ENCODE results near the gene DUSP5. TPM values are rescaled to one million over a fixed set of nuclear protein-coding genes. Genes with fewer than 3 reads are reported as not detected.

DUSP5 gene
- total RNA-seq, 1 donor from 2014 or later, result 8.7 TPM

GRCh38 chr10:110474017-110474416 is 23.7 kb upstream of the DUSP5 start:
- no peak overlapping the region for H3K4me3 Mint-ChIP-seq (ENCODE audit: unreplicated experiment)
- H3K27ac Mint-ChIP-seq (ENCODE audit: unreplicated experiment), result no peak overlapping the region
- no peaks in the 10 kb centered on the region for H3K27me3 Mint-ChIP-seq (ENCODE audit: low read depth)
- H3K4me1 Mint-ChIP-seq (ENCODE audit: low read depth), result peaks cover 8% of the 10 kb centered on the region
- TF ChIP-seq CTCF (IDR thresholded peaks at IDR 0.05), result no peak
- peaks cover 3% of the 10 kb centered on the region for H3K36me3 Mint-ChIP-seq (ENCODE audit: low read depth)
- H3K9me3 Mint-ChIP-seq (ENCODE audit: low read depth), result peaks cover 3% of the 10 kb centered on the region
- DNase-seq (ENCODE audit: low spot score), result no peak

DNA sequence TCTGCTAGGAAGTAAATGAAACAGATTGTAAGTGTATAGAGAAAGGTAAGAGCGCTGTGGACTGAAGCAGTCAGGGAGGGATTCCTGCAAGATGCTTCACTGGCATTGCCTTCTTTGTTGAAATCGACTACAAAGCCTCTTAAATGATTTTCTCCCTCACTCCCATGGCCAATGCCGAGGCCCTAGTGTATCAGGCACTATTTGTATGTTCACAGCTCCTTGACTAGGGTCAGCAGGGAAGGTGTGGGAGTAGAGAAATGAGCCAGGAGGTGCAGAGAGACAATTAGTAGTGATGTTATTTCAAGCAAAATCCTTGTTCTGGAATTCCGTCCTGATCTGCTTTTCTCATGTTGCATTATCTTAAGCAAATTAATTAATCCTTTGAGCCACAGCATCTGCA is 22.9 kb upstream of the DUSP5 start:
- Mint-ChIP-seq H3K27ac (ENCODE audit: unreplicated experiment) (no peak overlapping the region), H3K27me3 (ENCODE audit: low read depth) (no peaks in the 10 kb centered on the region), H3K4me3 (ENCODE audit: unreplicated experiment) (no peak overlapping the region), H3K9me3 (ENCODE audit: low read depth) (no peaks in the 10 kb centered on the region), H3K36me3 (ENCODE audit: low read depth) (peaks cover 2% of the 10 kb centered on the region), H3K4me1 (ENCODE audit: low read depth) (peaks cover 8% of the 10 kb centered on the region)
- TF ChIP-seq CTCF (IDR thresholded peaks at IDR 0.05), result no peak
- DNase-seq (ENCODE audit: low spot score), result no peak

- DNase-seq (ENCODE audit: low spot score), result no peak
Measured at GRCh38 chr10:110475722-110476515, 21.8 kb upstream of the DUSP5 start.

GRCh38 chr10:110479710-110480109 is 18.0 kb upstream of the DUSP5 start:
- H3K9me3 Mint-ChIP-seq (ENCODE audit: low read depth), result no peaks in the 10 kb centered on the region
- H3K27me3 Mint-ChIP-seq (ENCODE audit: low read depth), result no peaks in the 10 kb centered on the region

More at GRCh38 chr10:110475722-110476515, 21.8 kb upstream of the DUSP5 start:
- no peaks in the 10 kb centered on the region for H3K27me3 Mint-ChIP-seq (ENCODE audit: low read depth)
- no peaks in the 10 kb centered on the region for H3K9me3 Mint-ChIP-seq (ENCODE audit: low read depth)
- peaks cover 8% of the 10 kb centered on the region for H3K4me1 Mint-ChIP-seq (ENCODE audit: low read depth)
- H3K36me3 Mint-ChIP-seq (ENCODE audit: low read depth), result no peaks in the 10 kb centered on the region
- H3K27ac Mint-ChIP-seq (ENCODE audit: unreplicated experiment), result no peak overlapping the region
- TF ChIP-seq CTCF (IDR thresholded peaks at IDR 0.05), result no peak
- H3K4me3 Mint-ChIP-seq (ENCODE audit: unreplicated experiment), result no peak overlapping the region

DNA sequence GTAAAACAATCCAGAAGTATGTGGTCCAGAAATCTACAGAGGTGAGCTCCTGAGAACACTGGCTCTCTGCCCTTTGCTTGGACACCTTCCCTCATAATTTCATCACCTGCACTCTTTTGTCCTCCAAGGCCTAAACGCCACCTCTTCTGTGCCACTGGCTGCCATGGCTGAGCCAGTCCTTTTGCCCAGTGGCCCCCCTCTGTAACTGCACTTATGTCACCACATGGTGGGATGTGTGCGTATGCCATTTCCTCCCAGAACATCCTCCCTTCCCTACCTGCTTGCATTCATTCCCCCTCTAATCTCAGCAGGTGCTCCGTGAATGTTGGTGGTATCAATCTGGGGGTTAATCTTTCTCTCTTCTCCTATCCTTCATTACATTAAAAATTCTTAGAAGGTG is 17.3 kb upstream of the DUSP5 start:
- no peak overlapping the region for H3K27ac Mint-ChIP-seq (ENCODE audit: unreplicated experiment)
- H3K27me3 Mint-ChIP-seq (ENCODE audit: low read depth), result no peaks in the 10 kb centered on the region
- H3K9me3 Mint-ChIP-seq (ENCODE audit: low read depth), result no peaks in the 10 kb centered on the region
- no peaks in the 10 kb centered on the region for H3K36me3 Mint-ChIP-seq (ENCODE audit: low read depth)
- TF ChIP-seq CTCF (IDR thresholded peaks at IDR 0.05), result no peak
- no peaks in the 10 kb centered on the region for H3K4me1 Mint-ChIP-seq (ENCODE audit: low read depth)
- DNase-seq (ENCODE audit: low spot score), result no peak
- H3K4me3 Mint-ChIP-seq (ENCODE audit: unreplicated experiment), result no peak overlapping the region

More at GRCh38 chr10:110479710-110480109, 18.0 kb upstream of the DUSP5 start:
- no peak for DNase-seq (ENCODE audit: low spot score)
- Mint-ChIP-seq H3K4me3 (ENCODE audit: unreplicated experiment) (no peak overlapping the region), H3K27ac (ENCODE audit: unreplicated experiment) (no peak overlapping the region), H3K4me1 (ENCODE audit: low read depth) (no peaks in the 10 kb centered on the region), H3K36me3 (ENCODE audit: low read depth) (no peaks in the 10 kb centered on the region)
- no peak for TF ChIP-seq CTCF (IDR thresholded peaks at IDR 0.05)
